Measurements from ENCODE around the gene DNLZ. TPM values are rescaled to one million over a fixed set of nuclear protein-coding genes. Genes with fewer than 3 reads are reported as not detected.

DNLZ gene
- total and polyA plus RNA-seq, 2 of the 4 experiments (the other 2 are of a cell fraction): 2.0 to 11.4 TPM

DNA sequence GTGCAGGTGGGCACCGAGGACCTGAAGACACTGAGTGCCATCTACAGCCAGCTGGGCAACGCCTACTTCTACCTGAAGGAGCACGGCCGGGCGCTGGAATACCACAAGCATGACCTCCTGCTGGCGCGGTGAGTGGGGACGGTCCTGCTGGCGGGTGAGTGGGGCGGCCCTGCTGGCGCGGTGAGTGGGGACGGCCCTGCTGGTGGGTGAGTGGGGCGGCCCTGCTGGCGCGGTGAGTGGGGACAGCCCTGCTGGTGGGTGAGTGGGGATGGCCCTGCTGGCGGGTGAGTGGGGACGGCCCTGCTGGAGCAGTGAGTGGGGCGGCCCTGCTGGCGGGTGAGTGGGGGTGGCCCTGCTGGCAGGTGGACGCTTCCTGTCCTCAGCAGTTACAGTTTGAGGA lies 29.0 kb downstream of the DNLZ start:
- ATAC-seq (ENCODE audit: low read depth) (no peak), DNase-seq (no peak)
- Histone ChIP-seq H3K56ac (ENCODE audit: extremely low read depth, insufficient read depth, low read length) (no peak overlapping the region), H2AK9ac (replicated peaks; ENCODE audit: low read depth, low read length, poor library complexity) (no peak overlapping the region), H2AFZ (replicated peaks; ENCODE audit: low read length, poor library complexity) (no peak overlapping the region), H3K14ac (replicated peaks; ENCODE audit: low read depth, low read length) (no peak overlapping the region), H3K4me1 (ENCODE audit: control insufficient read depth, insufficient read depth, low read length) (peaks cover 23% of the 10 kb centered on the region), H3K4ac (ENCODE audit: low read depth, low read length) (no peak overlapping the region), H3K9ac (ENCODE audit: low read depth, low read length) (no peak overlapping the region), H3K36me3 (ENCODE audit: control insufficient read depth, insufficient read depth, low read length) (peaks cover 70% of the 10 kb centered on the region), H3K79me1 (ENCODE audit: low read depth in 1 of 2, low read length in 2 of 2) (peaks cover 4 to 83% of the 10 kb centered on the region in 2 experiments), H4K5ac (ENCODE audit: low read depth, low read length) (no peak overlapping the region), H3K18ac (ENCODE audit: low read depth, low read length) (no peak overlapping the region), H2BK120ac (ENCODE audit: low read depth, low read length) (no peak overlapping the region), H2BK15ac (ENCODE audit: low read depth, low read length) (no peak overlapping the region), H3K27me3 (ENCODE audit: control insufficient read depth, insufficient read depth, low read length) (no peaks in the 10 kb centered on the region), H4K8ac (ENCODE audit: low read depth in 2 of 2, low read length in 2 of 2) (no peak overlapping the region), H2BK5ac (ENCODE audit: low read depth, low read length, poor library complexity, severe bottlenecking) (no peak overlapping the region), H4K91ac (ENCODE audit: insufficient read depth, low read depth, low read length) (no peak overlapping the region), H3K9me1 (ENCODE audit: insufficient read depth, low read length) (peaks cover 6% of the 10 kb centered on the region; the same call in 1 of the 2 replicates), H3K27ac (ENCODE audit: insufficient read depth, low read length) (no peak overlapping the region), H2BK20ac (ENCODE audit: low read depth, low read length) (no peak overlapping the region), H4K20me1 (ENCODE audit: insufficient read depth, low read length) (peaks cover 90% of the 10 kb centered on the region), H3K23ac (ENCODE audit: low read depth, low read length) (no peak overlapping the region), H3K9me3 (ENCODE audit: control insufficient read depth, insufficient read depth, low read length) (no peaks in the 10 kb centered on the region), H3K4me2 (ENCODE audit: low read depth, low read length) (no peak overlapping the region), H2AK5ac (ENCODE audit: low read depth, low read length) (no peak overlapping the region), H3K4me3 (ENCODE audit: insufficient read depth, low read depth, low read length) (no peak overlapping the region)
- in situ Hi-C loops (cut with MboI; ENCODE audit: low sequenced_read_pairs) (no loop called here), dilution Hi-C loops (cut with HindIII; ENCODE audit: low sequenced_read_pairs, unreplicated experiment) (no loop called here), intact Hi-C loops (cut with micrococcal nuclease) (no loop called here)
- no TSS peak for BruUV-seq (replicated peaks)
- CTCF ChIA-PET: no interaction called here
- 96% methylated on average over 19 of the region's 21 CpGs; no CpG with 5 or more reads in 1 of the 2 experiments for WGBS, 2 experiments (ENCODE audit: extremely low coverage in 2 of 2, insufficient read length in 1 of 2)
- TF ChIP-seq CHD1 (IDR thresholded peaks at IDR 0.05; ENCODE audit: low read depth, low read length): no peak
- no peak for TF ChIP-seq POLR2A (IDR thresholded peaks at IDR 0.05; ENCODE audit: low read depth, low read length)
- no peak for TF ChIP-seq RFX5 (IDR thresholded peaks at IDR 0.05; ENCODE audit: low read depth, low read length)
- no peak for TF ChIP-seq BHLHE40 (IDR thresholded peaks at IDR 0.05; ENCODE audit: low read depth, low read length)
- no peak for TF ChIP-seq MAZ (IDR thresholded peaks at IDR 0.05; ENCODE audit: borderline replicate concordance, low read depth, low read length)
- TF ChIP-seq RAD21 (IDR thresholded peaks at IDR 0.05; ENCODE audit: low read length): no peak
- POLR2A ChIA-PET (ENCODE audit: unreplicated experiment): no interaction called here
